K562 (cell line): Measurements from ENCODE around the gene ECI2. TPM values are rescaled to one million over a fixed set of nuclear protein-coding genes. Genes with fewer than 3 reads are reported as not detected.

Source experiments
- ATAC-seq: fragments of 200-7000 bp; cut with Tn5 transposase; 3 replicates; pipeline ENCODE4 v1.9.1; 2020; ENCODE audit warnings: moderate library complexity
- BruUV-seq: library from RNA; stranded (reverse); fragments of 400-500 nt; replicated peaks from 2 replicates; lab custom pipeline; 2021; lab: Mats Ljungman, UMichigan
- CTCF ChIA-PET: fragments of 300-600 bp; formaldehyde crosslinking; extraction: SDS; loops from one replicate; lab custom pipeline; 2021; ENCODE audit warnings: low intra/inter-chr PET ratio; lab: Yijun Ruan, JAX
- POLR2A ChIA-PET: fragments of 300-600, 350-650 bp; sonication (Branson Sonifier 250); formaldehyde crosslinking; extraction: SDS; loops from one replicate; lab custom pipeline; 2021; ENCODE audit warnings: antibody characterized with exemption, inconsistent platforms; lab: Yijun Ruan, JAX
- DNase-seq, 4 experiments: peaks; one replicate each; pipeline versions ENCODE4 v3.0.0 to v3.0.0-alpha.2; 2011 to 2018; ENCODE audit warnings: low spot score in 3 of 4, mixed read lengths in 3 of 4; ENCODE audit errors: extremely low read depth in 1 of 4
- FAIRE-seq: peaks from 2 replicates; lab custom pipeline; 2011; peaks lifted over from hg19 to GRCh38; lab: Jason Lieb, UNC
- H2AFZ ChIP-seq: 2 replicates; pipeline ENCODE4 v1.6.0; 2011; ENCODE audit warnings: low read depth, low read length, control low read depth, inconsistent platforms
- H3K27ac ChIP-seq: fragments of 200-600 bp; 3 replicates; pipeline ENCODE4 v1.8.0; 2011; ENCODE audit warnings: low read depth, mild to moderate bottlenecking, control low read depth, inconsistent platforms, low read length, moderate library complexity, mixed read lengths; ENCODE audit errors: extremely low read depth
- H3K27me3 ChIP-seq, 2 experiments: fragments of 300-600 bp in 1 of 2; 2 replicates in 1 of 2; 3 replicates in 1 of 2; pipeline versions ENCODE4 v1.6.0 to v1.8.0; 2011; ENCODE audit warnings: inconsistent platforms in 2 of 2, low read length in 2 of 2, mild to moderate bottlenecking in 1 of 2, mixed read lengths in 1 of 2, moderate library complexity in 1 of 2; ENCODE audit not compliant: control insufficient read depth in 2 of 2, insufficient read depth in 2 of 2
- H3K36me3 ChIP-seq: fragments of 300-600 bp; 3 replicates; pipeline ENCODE4 v1.8.0; 2011; ENCODE audit warnings: mild to moderate bottlenecking, low read length, inconsistent platforms; ENCODE audit not compliant: control insufficient read depth, insufficient read depth
- H3K4me1 ChIP-seq, 2 experiments: fragments of 200-600 bp in 1 of 2; replicated peaks in 1 of 2; 2 replicates in 1 of 2; 3 replicates in 1 of 2; pipeline versions ENCODE4 v1.5.1 to v1.8.0; 2011; ENCODE audit warnings: inconsistent platforms in 2 of 2, low read length in 2 of 2, mild to moderate bottlenecking in 1 of 2, mixed read lengths in 1 of 2, moderate library complexity in 1 of 2; ENCODE audit not compliant: control insufficient read depth in 2 of 2, insufficient read depth in 2 of 2
- H3K4me2 ChIP-seq: 2 replicates; pipeline ENCODE4 v1.6.1; 2011; ENCODE audit warnings: low read length, control low read depth, inconsistent platforms, mixed read lengths; ENCODE audit not compliant: insufficient read depth
- H3K4me3 ChIP-seq: fragments of 200-600 bp; sonication (generic), shearing (Covaris generic); 2 replicates; pipeline ENCODE4 v1.5.1; 2016; ENCODE audit warnings: control low read depth, inconsistent platforms
- H3K79me2 ChIP-seq: fragments of 200-600 bp; 3 replicates; pipeline ENCODE4 v1.8.0; 2011; ENCODE audit warnings: low read length, inconsistent platforms; ENCODE audit not compliant: control insufficient read depth, insufficient read depth
- H3K9ac ChIP-seq, 2 experiments: 2 replicates each; pipeline versions ENCODE4 v1.6.0 to v1.6.1; 2011; ENCODE audit warnings: low read depth in 2 of 2, low read length in 2 of 2, control low read depth in 1 of 2, inconsistent platforms in 1 of 2, mild to moderate bottlenecking in 1 of 2, mixed read lengths in 1 of 2; ENCODE audit not compliant: insufficient read depth in 1 of 2
- H3K9me1 ChIP-seq: one replicate; pipeline ENCODE4 v1.6.0; 2011; ENCODE audit warnings: inconsistent platforms, mild to moderate bottlenecking, low read length, moderate library complexity; ENCODE audit not compliant: control insufficient read depth, insufficient read depth
- H3K9me3 ChIP-seq: replicated peaks from 2 replicates; pipeline ENCODE4 v1.5.1; 2011; ENCODE audit warnings: low read depth, low read length, inconsistent platforms; ENCODE audit not compliant: control insufficient read depth, insufficient read depth
- H4K20me1 ChIP-seq: replicated peaks from 2 replicates; pipeline ENCODE4 v1.6.1; 2011; ENCODE audit warnings: low read length, inconsistent platforms, mixed read lengths; ENCODE audit not compliant: control insufficient read depth, insufficient read depth
- CEBPG ChIP-seq, 3 experiments: fragments of 200-800 bp in 1 of 3; sonication (Bioruptor generic) in 1 of 3; sonication (generic) in 1 of 3; formaldehyde crosslinking in 1 of 3; IDR thresholded peaks in 2 of 3; conservative IDR thresholded peaks in 1 of 3; 2 replicates each; pipeline versions ENCODE4 v1.6.1 to v1.8.0; 2016 to 2022; ENCODE audit warnings: missing compliant biosample characterization in 2 of 3, missing genetic modification characterization in 2 of 3, mild to moderate bottlenecking in 1 of 3, missing genetic modification reagents in 1 of 3
- MYBL2 ChIP-seq, 2 experiments: fragments of 450-650 bp in 1 of 2; sonication (generic) in 1 of 2; formaldehyde crosslinking in 1 of 2; IDR thresholded peaks; 2 replicates each; pipeline versions ENCODE4 v1.6.1 to v1.8.1; 2017 to 2022; ENCODE audit warnings: borderline replicate concordance in 1 of 2, inconsistent platforms in 1 of 2, low read depth in 1 of 2, mild to moderate bottlenecking in 1 of 2, missing genetic modification reagents in 1 of 2, moderate library complexity in 1 of 2
- WGBS: fragments of 100-300 bp; shearing (Covaris generic); methylation state at CpG from one replicate; pipeline ENCODE4 v1.1.6; 2016; ENCODE audit warnings: low coverage, mixed read lengths; ENCODE audit not compliant: insufficient coverage; ENCODE audit errors: missing lambda C conversion rate; 5-methylcytosine and 5-hydroxymethylcytosine counted together
- in situ Hi-C: fragments of 300-500 bp; cut with MboI; formaldehyde crosslinking; loops from 4 replicates; pipeline ENCODE4 v1.15.0; 2018; ENCODE audit warnings: inconsistent platforms, mixed read lengths
- intact Hi-C: fragments of 100-400 bp; cut with micrococcal nuclease; formaldehyde crosslinking; loops from 2 replicates; pipeline ENCODE4 v1.14.2; 2022
- polyA plus RNA-seq, 8 experiments: library from polyadenylated mRNA; depleted of rRNA in 4 of 8; stranded (reverse) in 5 of 8; unstranded in 3 of 8; fragments of >200 nt; fragmentation: Nextera tagmentation in 2 of 8; fragmentation: Illumina TruSeq in 1 of 8; extraction: Ambion mirVana in 2 of 8; extraction: Trizol in 1 of 8; gene quantifications; 2 replicates each; pipeline versions ENCODE4 v1.2.1 to v1.2.3, GENCODE V29; 2011 to 2014; ENCODE audit warnings: inconsistent platforms in 1 of 8, missing spikeins in 1 of 8
- total RNA-seq, 7 experiments: library from RNA; depleted of rRNA in 6 of 7; stranded (reverse); fragments of >200 nt in 6 of 7; fragmentation: Illumina TruSeq in 2 of 7; extraction: Trizol in 2 of 7; gene quantifications; 2 replicates each; pipeline versions ENCODE4 v1.2.1 to v1.2.3, GENCODE V29; 2011 to 2021; ENCODE audit warnings: low replicate concordance in 1 of 7

Gene ECI2
- total and polyA plus RNA-seq, 9 of the 15 experiments (the other 6 are each of a cell fraction or from before 2014, with no cell fraction given), result 80.7 to 377 (median 142) TPM

DNA sequence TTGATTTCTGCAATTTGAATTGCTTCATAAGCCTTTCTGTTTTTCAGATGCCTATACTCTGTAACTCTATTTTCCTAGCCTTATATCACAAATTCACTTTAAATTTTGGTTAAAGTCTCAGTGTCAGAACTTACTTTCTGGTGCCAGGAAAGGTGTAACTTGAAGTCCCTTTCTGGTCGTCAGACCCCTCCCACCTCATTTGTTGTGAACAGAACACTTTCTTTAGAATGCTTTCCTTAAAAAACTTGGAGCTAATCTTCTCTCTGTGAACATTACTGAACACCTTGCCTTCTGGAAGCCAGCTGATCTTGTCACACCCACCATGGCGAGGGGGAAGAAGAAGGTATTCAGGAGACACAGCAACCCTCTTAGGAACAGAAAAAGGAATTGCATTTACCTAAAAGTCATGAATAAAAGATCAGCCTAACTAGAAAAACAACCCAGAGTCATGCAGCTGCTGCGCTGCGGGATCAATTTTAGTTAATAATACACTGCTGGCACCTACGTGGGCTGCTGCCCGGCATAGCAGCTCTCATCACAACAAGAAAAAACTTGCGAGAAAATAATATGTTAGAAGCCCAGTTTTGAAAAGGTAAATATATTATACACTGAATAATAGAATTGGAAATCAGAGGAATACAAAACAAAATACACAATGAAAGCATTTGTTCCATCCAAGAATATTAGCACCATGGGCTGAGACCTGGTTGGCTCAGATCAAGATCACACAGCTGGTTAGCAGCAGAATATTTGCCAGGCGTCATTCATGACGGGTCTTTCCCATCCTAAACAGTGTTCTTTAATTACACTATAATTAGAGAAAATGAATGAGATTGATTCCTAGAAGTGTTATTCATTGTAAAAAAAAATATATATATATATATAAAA is 50.7 kb downstream of the ECI2 start:
- Histone ChIP-seq H2AFZ (no peak overlapping the region), H3K4me1 (no peaks in the 10 kb centered on the region), H3K4me3 (no peak overlapping the region), H3K9me1 (no peaks in the 10 kb centered on the region), H3K9me3 (no peaks in the 10 kb centered on the region), H3K79me2 (no peaks in the 10 kb centered on the region), H3K27me3 (peaks cover 0 to 12% of the 10 kb centered on the region in 2 experiments; a peak in 1 of 5 replicates), H4K20me1 (no peaks in the 10 kb centered on the region), H3K4me2 (no peak overlapping the region), H3K36me3 (no peaks in the 10 kb centered on the region), H3K9ac (no peak overlapping the region), H3K27ac (no peak overlapping the region)
- DNase-seq (no peak), ATAC-seq (no peak), FAIRE-seq (no peak)
- BruUV-seq, result no TSS peak
- 23% methylated on average over 9 of the region's 9 CpGs for WGBS
- no peak for TF ChIP-seq MYBL2 (IDR thresholded peaks at IDR 0.05; ENCODE audit: low read depth)
- TF ChIP-seq MYBL2 (CRISPR knock-in tag; IDR thresholded peaks at IDR 0.05; ENCODE audit: borderline replicate concordance), result no peak
- no peak for TF ChIP-seq CEBPG (CRISPR knock-in tag; IDR thresholded peaks at IDR 0.05)
- TF ChIP-seq CEBPG (tag; conservative IDR thresholded peaks at IDR 0.05 in 1 of 2, IDR thresholded peaks at IDR 0.05 in 1 of 2), result no peak
- in situ Hi-C loops (no loop called here), intact Hi-C loops (no loop called here)
- ChIA-PET CTCF (no interaction called here), POLR2A (interaction anchor here (0.8 to 1.2 kb wide), 3 partner anchors 15 to 51 kb away, joined by 3 to 7 read pairs (median 3); no protein-coding TSS in a partner anchor)
